Osteoblast (primary cell): Measurements from ENCODE around the gene MRPL36. TPM values are rescaled to one million over a fixed set of nuclear protein-coding genes. Genes with fewer than 3 reads are reported as not detected.
A peak's percentile ranks its signal among the peaks of the same experiment; 100 is the strongest.

ENCODE experiments used
- DNase-seq: peaks from one replicate; pipeline ENCODE4 v3.0.0; 2011; ENCODE audit warnings: low spot score, mixed read lengths; ENCODE audit not compliant: insufficient read length; ENCODE audit errors: missing footprints
- H2AFZ ChIP-seq: 2 replicates; pipeline ENCODE4 v1.6.0; 2011; ENCODE audit warnings: mild to moderate bottlenecking, low read length
- H3K27ac ChIP-seq: 2 replicates; pipeline ENCODE4 v1.5.1; 2011; ENCODE audit warnings: mild to moderate bottlenecking, low read depth, low read length, moderate library complexity
- H3K27me3 ChIP-seq: 2 replicates; pipeline ENCODE4 v1.6.0; 2012; ENCODE audit warnings: mild to moderate bottlenecking, control low read depth, inconsistent platforms, low read length, moderate library complexity; ENCODE audit not compliant: insufficient read depth
- H3K36me3 ChIP-seq: 2 replicates; pipeline ENCODE4 v1.5.1; 2011; ENCODE audit warnings: mild to moderate bottlenecking, low read length, control low read depth, moderate library complexity; ENCODE audit not compliant: insufficient read depth
- H3K4me1 ChIP-seq: 2 replicates; pipeline ENCODE4 v1.5.1; 2011; ENCODE audit warnings: mild to moderate bottlenecking, low read length, control low read depth, moderate library complexity; ENCODE audit not compliant: insufficient read depth
- H3K4me2 ChIP-seq: 2 replicates; pipeline ENCODE4 v1.6.0; 2011; ENCODE audit warnings: mild to moderate bottlenecking, low read length; ENCODE audit not compliant: insufficient read depth
- H3K4me3 ChIP-seq: fragments of 200-600 bp; sonication (generic); 3 replicates; pipeline ENCODE4 v1.5.1; 2012; ENCODE audit warnings: mild to moderate bottlenecking, low read length, inconsistent platforms; ENCODE audit not compliant: insufficient read depth
- H3K79me2 ChIP-seq: 2 replicates; pipeline ENCODE4 v1.6.0; 2012; ENCODE audit warnings: mild to moderate bottlenecking, low read length, control low read depth, inconsistent platforms; ENCODE audit not compliant: insufficient read depth
- H3K9me3 ChIP-seq: 2 replicates; pipeline ENCODE4 v1.5.1; 2011; ENCODE audit warnings: low read depth, low read length, control low read depth
- H4K20me1 ChIP-seq: 2 replicates; pipeline ENCODE4 v1.6.0; 2012; ENCODE audit warnings: mild to moderate bottlenecking, low read length, control low read depth; ENCODE audit not compliant: insufficient read depth
- total RNA-seq: library from RNA; depleted of rRNA; stranded (reverse); fragments of >200 nt; gene quantifications from 2 replicates; pipeline ENCODE4 v1.2.3, GENCODE V29; 2012
- TF ChIP-seq, protein P1 (sequence below): IDR thresholded peaks from 2 replicates; pipeline ENCODE4 v1.5.1; 2011; ENCODE audit warnings: mild to moderate bottlenecking, low read depth, low read length, moderate library complexity; ENCODE audit errors: extremely low read depth

MRPL36 gene
- total RNA-seq: 35.1 and 35.7 TPM in 2 replicates

DNA sequence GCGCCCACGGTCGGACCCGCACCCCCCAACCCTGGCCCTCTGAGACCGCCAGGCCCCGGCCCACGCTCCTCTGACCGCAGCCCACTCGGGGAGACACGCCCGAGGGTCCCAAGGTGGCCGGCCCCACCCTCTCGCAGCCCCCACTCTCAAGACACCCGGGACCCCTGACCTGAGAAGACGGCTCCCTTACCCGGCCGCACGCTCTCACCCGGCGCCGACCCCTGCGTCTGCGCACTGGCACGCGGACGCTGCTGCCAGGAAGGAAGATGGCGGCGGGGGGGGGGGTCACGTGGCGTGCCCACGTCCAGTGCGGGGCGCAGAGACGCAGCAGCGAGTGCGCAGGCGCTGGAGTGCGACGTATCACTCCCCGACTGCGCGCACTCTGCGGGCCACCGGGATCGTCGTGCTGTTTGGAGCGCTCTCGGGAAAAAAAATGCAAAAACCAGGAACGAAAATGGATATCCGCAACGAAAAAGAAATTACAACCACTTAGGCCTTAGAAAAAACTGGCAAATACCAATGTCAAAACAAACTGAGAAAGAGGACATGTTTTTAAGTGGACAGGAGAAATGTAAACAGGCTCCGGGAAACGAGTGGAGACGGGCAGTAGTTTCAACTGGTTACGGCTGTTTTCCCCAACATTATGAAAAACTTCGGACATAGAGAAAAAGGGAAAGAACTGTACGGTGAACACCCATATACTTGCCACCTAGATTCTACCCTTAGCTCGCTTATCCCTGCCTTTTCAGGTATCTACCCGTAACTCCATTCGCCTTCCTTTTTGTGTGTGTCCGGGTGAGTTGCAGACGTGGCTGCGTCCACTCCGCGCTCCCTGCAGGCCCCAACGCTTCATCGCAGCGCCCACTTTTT, at the start of gene MRPL36:
MRPL36 (minus strand) TSS at position 236 of the 870 bp plus-strand sequence. CDS start 902 bp downstream, outside the sequence.
- Histone ChIP-seq H3K4me3 (peak within 1 kb of the TSS; percentile 95), H3K79me2 (peaks cover 64% of the 10 kb centered on the region), H3K27me3 (no peaks in the 10 kb centered on the region), H3K27ac (peak within 1 kb of the TSS; percentile 90), H2AFZ (peak within 1 kb of the TSS; percentile 90), H3K4me1 (peaks cover 24% of the 10 kb centered on the region), H3K9me3 (no peaks in the 10 kb centered on the region), H3K4me2 (peak within 1 kb of the TSS; percentile 98), H4K20me1 (peaks cover 7% of the 10 kb centered on the region), H3K36me3 (peaks cover 36% of the 10 kb centered on the region)
- TF ChIP-seq, protein P1, sequence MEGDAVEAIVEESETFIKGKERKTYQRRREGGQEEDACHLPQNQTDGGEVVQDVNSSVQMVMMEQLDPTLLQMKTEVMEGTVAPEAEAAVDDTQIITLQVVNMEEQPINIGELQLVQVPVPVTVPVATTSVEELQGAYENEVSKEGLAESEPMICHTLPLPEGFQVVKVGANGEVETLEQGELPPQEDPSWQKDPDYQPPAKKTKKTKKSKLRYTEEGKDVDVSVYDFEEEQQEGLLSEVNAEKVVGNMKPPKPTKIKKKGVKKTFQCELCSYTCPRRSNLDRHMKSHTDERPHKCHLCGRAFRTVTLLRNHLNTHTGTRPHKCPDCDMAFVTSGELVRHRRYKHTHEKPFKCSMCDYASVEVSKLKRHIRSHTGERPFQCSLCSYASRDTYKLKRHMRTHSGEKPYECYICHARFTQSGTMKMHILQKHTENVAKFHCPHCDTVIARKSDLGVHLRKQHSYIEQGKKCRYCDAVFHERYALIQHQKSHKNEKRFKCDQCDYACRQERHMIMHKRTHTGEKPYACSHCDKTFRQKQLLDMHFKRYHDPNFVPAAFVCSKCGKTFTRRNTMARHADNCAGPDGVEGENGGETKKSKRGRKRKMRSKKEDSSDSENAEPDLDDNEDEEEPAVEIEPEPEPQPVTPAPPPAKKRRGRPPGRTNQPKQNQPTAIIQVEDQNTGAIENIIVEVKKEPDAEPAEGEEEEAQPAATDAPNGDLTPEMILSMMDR: no peak
- peak; percentile 99 for DNase-seq

DNA sequence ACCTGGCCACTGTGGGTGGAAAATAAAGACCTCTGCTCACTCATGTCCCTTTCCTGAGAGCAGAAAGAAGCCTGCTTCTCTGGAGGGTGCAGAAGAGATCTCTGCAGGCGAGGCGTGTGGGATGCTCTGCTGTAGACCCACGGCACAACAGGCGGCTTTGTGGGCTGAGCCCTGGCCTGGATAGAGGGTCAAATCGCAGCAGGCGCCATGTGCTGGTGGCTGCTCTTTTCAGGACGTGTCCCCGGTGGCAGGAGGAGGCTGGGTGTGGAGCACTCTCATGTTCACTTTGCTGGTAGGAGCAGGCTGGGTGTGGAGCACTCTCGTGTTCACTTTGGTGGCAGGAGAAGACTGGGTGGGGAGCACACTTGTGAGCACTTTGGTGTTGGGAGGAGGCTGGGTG, 48.0 kb upstream of the MRPL36 start:
- Histone ChIP-seq H3K79me2 (no peaks in the 10 kb centered on the region), H3K27me3 (peaks cover 31% of the 10 kb centered on the region), H3K27ac (no peak overlapping the region), H3K9me3 (no peaks in the 10 kb centered on the region), H3K4me2 (no peak overlapping the region), H3K4me1 (no peaks in the 10 kb centered on the region), H3K36me3 (no peaks in the 10 kb centered on the region), H2AFZ (no peak overlapping the region), H3K4me3 (no peak overlapping the region), H4K20me1 (no peaks in the 10 kb centered on the region)
- DNase-seq: no peak
- TF ChIP-seq, protein P1: no peak

DNA sequence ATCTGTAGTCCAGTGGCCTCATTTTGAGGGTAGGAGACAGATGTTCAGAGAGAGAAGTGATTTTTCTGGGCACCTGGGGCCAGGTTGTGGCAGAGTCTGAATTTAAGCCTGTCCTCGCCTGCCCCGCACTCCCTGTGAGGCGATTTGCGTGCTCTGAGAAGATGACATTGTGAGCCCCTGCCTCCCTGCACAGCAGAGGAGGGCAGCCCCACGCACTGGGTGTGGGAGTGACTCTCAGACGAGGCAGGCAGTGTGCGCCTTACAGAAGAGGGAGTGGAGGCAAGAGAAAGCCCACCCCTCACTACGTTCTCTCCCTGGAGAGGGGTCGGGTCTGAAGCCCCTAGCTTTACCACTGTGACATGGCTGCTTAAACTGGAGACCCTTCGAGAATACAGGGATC, 47.4 kb upstream of the MRPL36 start:
- peaks cover 28% of the 10 kb centered on the region for H3K27me3 ChIP-seq
- H3K4me3 ChIP-seq: no peak overlapping the region
- H3K36me3 ChIP-seq: no peaks in the 10 kb centered on the region
- H3K27ac ChIP-seq: no peak overlapping the region
- no peaks in the 10 kb centered on the region for H3K9me3 ChIP-seq
- H3K4me2 ChIP-seq: no peak overlapping the region
- TF ChIP-seq, protein P1: no peak
- no peak overlapping the region for H2AFZ ChIP-seq
- no peaks in the 10 kb centered on the region for H3K4me1 ChIP-seq
- no peak for DNase-seq
- H4K20me1 ChIP-seq: no peaks in the 10 kb centered on the region
- H3K79me2 ChIP-seq: no peaks in the 10 kb centered on the region

GRCh38 chr5:1846583-1846982, 46.9 kb upstream of the MRPL36 start:
- Histone ChIP-seq H3K27me3 (peaks cover 23% of the 10 kb centered on the region), H3K4me1 (no peaks in the 10 kb centered on the region), H3K36me3 (no peaks in the 10 kb centered on the region), H3K9me3 (no peaks in the 10 kb centered on the region), H3K27ac (no peak overlapping the region), H3K4me3 (no peak overlapping the region), H2AFZ (no peak overlapping the region), H3K4me2 (no peak overlapping the region), H4K20me1 (no peaks in the 10 kb centered on the region), H3K79me2 (no peaks in the 10 kb centered on the region)
- TF ChIP-seq, protein P1: no peak
- DNase-seq: no peak
